T-helper 1 cell treated with Interleukin-12 subunit alpha and Interleukin-12 subunit beta and Interleukin-4 antibody, amounts not matched to agents 30 μg/mL and 1 μg/mL, for 36 hours (primary cell): Measurements from ENCODE around the gene PDIK1L.

Source experiments
- H3K27ac Mint-ChIP-seq: one replicate; pipeline ENCODE4 v1.8.0; 2021; ENCODE audit warnings: mild to moderate bottlenecking, mixed read lengths
- H3K27me3 Mint-ChIP-seq: one replicate; pipeline ENCODE4 v1.8.0; 2021; ENCODE audit warnings: low read depth, mixed read lengths
- H3K36me3 Mint-ChIP-seq: one replicate; pipeline ENCODE4 v1.8.0; 2021; ENCODE audit warnings: low read depth, mixed read lengths
- H3K4me1 Mint-ChIP-seq: one replicate; pipeline ENCODE4 v1.8.0; 2021; ENCODE audit warnings: low read depth, mixed read lengths
- H3K4me3 Mint-ChIP-seq: one replicate; pipeline ENCODE4 v1.8.0; 2021; ENCODE audit warnings: mild to moderate bottlenecking, moderate library complexity, mixed read lengths
- H3K9me3 Mint-ChIP-seq: one replicate; pipeline ENCODE4 v1.8.0; 2021; ENCODE audit warnings: mixed read lengths

PDIK1L gene

DNA sequence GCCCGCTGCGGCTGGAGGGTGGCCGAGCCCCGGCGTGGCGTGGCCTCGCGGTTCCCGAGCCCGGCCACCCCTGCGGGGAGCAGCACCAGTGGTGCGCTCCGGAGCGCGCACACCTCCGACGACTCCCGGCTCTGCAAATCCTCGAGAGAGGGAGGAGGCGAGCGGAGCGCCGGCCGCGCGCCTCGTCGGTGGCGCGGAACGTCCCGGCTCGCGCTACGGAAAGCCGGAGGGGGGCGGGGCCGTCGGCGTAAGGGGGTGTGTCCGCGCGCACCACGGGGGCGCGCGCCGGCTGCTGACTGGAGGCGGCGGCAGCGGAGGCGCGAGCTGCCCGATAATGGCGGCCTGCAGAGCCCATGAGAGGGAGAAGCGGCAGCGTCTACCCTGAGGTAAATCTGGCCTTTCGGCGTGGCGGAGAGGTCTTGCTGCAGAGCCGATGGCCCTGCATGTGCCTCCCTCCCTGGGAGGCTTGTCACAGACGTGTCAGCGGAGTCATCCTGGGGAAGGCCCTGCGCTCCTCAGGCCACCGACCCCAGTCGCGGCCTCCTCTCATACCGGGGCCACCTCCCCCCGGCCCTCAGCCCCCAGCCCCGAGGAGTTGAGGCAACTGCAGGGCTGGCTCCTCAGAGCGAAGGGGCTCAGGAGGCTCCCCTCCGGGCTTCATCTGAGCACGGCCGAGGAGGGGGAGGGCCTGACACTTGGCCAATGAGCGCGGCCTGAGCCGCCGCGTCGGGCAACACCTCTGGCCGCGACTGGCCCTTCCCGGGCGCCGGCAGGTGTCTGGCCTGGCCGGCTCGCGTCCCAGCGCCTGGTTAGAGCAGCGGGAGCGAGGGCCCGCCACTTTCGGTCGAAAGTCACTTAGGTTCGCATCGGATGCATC is at the start of gene PDIK1L:
Gene PDIK1L (plus strand): TSS at position 295 of the 877 bp plus-strand sequence. CDS start 2,485 bp downstream, outside the sequence.
- Mint-ChIP-seq H3K9me3 (no peaks in the 10 kb centered on the region), H3K27ac (peak within 1 kb of the TSS; percentile 92), H3K4me1 (peaks cover 27% of the 10 kb centered on the region), H3K4me3 (peak within 1 kb of the TSS; percentile 97), H3K36me3 (peaks cover 6% of the 10 kb centered on the region), H3K27me3 (no peaks in the 10 kb centered on the region)

DNA sequence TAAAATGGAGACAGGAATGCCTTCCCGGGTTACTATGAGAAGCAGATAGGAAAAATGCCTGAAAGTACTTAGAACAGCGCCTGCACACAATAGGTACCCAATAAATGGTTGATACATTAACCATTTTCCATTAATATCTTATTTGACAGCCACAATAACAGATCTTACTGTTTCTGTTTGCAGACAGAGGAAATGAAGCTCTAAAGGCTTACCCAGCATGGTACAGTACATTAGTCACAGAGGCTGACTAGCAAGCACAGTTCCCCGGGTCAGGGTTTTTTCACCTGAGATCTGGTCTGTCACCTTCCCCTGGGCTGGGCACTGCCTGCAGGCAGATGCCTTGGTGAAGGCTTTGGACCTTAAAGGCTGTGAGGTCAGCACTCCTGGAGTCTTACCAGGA is 47.1 kb upstream of the PDIK1L start:
- no peak overlapping the region for H3K4me3 Mint-ChIP-seq
- H3K27ac Mint-ChIP-seq: no peak overlapping the region
- no peaks in the 10 kb centered on the region for H3K9me3 Mint-ChIP-seq
- no peaks in the 10 kb centered on the region for H3K4me1 Mint-ChIP-seq
- H3K27me3 Mint-ChIP-seq: peaks cover 33% of the 10 kb centered on the region
- H3K36me3 Mint-ChIP-seq: no peaks in the 10 kb centered on the region

DNA sequence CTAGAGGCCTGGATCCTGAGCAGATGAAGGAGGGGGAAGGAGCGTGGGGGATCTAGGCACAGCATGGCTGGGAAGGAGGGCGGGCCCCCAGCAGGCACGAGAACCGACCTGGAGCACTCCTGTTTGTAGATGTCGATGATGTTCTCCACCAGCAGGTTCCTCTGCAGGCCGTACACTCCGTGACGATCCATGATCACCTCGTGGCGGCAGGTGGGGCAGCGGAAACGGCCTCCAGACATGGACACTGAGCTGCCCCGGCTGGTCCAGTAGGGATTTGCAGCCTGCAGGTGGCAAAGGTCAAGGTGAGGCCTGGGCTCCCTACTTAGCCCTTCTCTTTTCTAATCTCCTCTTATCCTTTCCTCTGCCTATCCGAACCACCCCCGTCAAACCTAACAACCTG is 45.5 kb upstream of the PDIK1L start:
- H3K9me3 Mint-ChIP-seq: no peaks in the 10 kb centered on the region
- no peak overlapping the region for H3K27ac Mint-ChIP-seq
- H3K27me3 Mint-ChIP-seq: peaks cover 46% of the 10 kb centered on the region
- H3K4me3 Mint-ChIP-seq: no peak overlapping the region
- H3K4me1 Mint-ChIP-seq: no peaks in the 10 kb centered on the region
- no peaks in the 10 kb centered on the region for H3K36me3 Mint-ChIP-seq

DNA sequence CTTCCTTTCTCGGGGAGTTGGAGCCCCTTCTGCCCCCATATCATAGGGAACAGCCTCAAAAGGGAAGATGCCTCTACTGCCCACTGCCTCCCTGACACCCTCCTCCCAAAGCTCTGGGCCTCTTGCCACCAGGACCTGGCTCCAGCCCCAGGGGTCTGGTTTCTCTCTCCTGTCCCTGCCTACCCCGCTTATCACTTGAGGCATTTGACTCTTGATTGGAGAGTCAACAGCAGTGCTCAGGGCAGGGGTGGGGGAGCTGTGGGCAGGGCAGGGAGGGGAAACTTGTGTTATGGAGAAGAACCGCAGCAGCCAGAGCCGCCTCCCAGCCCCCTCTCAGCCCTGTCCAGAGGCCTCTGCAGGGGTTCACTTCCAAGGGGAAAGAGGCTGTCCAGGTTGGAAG is 44.8 kb upstream of the PDIK1L start:
- Mint-ChIP-seq H3K4me1 (no peaks in the 10 kb centered on the region), H3K27me3 (peaks cover 46% of the 10 kb centered on the region), H3K9me3 (no peaks in the 10 kb centered on the region), H3K27ac (no peak overlapping the region), H3K36me3 (no peaks in the 10 kb centered on the region), H3K4me3 (no peak overlapping the region)

DNA sequence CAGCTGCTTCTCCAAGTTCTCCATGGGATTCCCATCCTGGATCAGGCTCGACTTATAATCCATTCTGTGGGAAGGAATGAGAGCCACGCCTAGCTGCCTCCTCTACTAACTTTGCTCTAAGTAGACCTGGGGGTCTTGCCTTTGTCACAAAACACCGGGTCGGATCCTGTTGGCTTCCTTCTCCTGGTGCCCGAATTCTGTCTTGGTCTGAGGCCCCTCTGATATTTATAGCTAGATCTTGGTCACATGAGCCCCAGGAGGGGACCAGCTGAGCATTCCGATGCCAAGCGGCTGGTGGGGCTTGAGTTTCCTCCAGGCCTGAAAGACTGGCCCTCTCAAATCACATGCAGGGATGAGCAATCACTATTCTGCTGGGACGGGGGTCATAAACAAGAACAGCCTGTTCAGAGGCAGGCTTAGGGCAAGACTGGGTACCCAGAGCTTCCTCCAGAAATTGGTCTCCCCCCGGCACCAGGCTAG is 44.2 kb upstream of the PDIK1L start, which contains the start of gene TRIM63:
Gene TRIM63 (minus strand): TSS at position 199 of the 480 bp plus-strand sequence. CDS start 136 bp downstream, at position 63.
- H3K27me3 Mint-ChIP-seq: peaks cover 50% of the 10 kb centered on the region

DNA sequence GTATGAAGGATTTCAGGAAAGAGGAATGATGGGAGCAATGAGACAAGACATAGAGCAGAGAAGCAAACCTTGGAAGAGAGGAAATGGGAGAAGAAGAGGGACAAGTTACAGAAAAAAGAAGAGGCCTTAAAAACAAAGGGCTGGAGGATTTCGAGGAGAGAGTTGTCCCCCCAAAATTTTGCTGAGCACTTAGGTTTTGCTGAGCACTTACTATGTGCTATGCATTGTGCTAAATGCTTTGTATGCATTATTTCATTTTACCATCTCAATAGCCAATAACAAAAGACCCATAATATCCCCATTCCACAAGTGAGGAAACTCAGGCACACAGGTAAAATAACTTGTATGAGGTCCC is 41.7 kb upstream of the PDIK1L start:
- Mint-ChIP-seq H3K36me3 (no peaks in the 10 kb centered on the region), H3K9me3 (no peaks in the 10 kb centered on the region), H3K4me3 (no peak overlapping the region), H3K4me1 (no peaks in the 10 kb centered on the region), H3K27ac (no peak overlapping the region), H3K27me3 (peaks cover 61% of the 10 kb centered on the region)

More for the DNA sequence above, 44.2 kb upstream of the PDIK1L start, which contains the start of gene TRIM63:
- H3K36me3 Mint-ChIP-seq: no peaks in the 10 kb centered on the region
- H3K9me3 Mint-ChIP-seq: no peaks in the 10 kb centered on the region
- no peak within 1 kb of the TSS for H3K27ac Mint-ChIP-seq
- H3K4me1 Mint-ChIP-seq: no peaks in the 10 kb centered on the region
- no peak within 1 kb of the TSS for H3K4me3 Mint-ChIP-seq

DNA sequence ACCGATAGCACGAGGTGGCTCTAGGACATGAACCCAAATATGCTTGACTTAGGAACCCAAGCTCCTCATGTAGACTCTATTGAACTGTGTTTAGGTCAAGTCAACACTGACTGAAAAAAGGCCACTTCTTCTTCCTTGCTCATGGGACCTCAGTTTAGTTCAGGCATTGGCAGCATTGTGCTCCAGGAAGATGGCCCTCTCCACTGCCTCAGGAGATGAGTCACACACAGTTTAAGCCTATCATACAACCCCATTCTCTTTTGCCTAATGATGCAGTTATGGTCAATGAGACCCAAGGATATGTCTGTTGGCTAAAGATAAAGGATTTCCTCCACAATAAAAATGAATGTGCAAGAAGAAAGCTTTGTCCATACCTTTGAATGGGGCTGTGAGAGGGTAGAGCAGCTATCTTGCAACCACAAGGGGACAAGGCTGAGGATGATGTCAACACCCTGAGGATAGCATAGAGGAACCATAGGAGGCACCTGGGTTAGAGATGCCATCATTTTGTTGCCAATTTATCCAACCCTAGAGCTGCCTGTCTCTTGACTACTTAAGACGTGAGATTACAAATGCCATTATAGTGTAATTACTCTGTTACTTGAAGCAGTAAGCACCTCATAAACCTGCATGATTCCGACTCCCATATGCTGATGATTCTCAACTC is 41.2 kb upstream of the PDIK1L start:
- peaks cover 61% of the 10 kb centered on the region for H3K27me3 Mint-ChIP-seq
- H3K36me3 Mint-ChIP-seq: no peaks in the 10 kb centered on the region
- H3K9me3 Mint-ChIP-seq: no peaks in the 10 kb centered on the region
- H3K4me1 Mint-ChIP-seq: peaks cover 1% of the 10 kb centered on the region
- H3K27ac Mint-ChIP-seq: no peak overlapping the region
- H3K4me3 Mint-ChIP-seq: no peak overlapping the region

DNA sequence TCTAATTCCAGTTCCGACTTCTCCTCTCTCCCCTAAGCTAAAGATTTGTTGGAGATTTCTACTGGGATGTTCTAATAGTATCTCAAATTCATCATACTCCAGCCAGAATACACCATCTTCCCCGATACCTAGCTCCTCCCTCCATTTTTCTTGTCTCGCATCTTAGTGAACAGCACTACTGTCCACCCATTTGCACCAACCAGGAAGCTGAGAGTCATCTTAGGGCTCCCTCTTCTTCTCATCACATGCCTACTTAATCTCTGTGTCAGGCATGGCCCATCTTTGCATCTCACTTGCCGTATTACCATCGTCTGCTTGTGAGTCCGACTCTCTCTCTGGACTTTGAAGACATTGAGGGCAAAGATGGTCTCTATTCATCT is 40.7 kb upstream of the PDIK1L start:
- H3K27ac Mint-ChIP-seq: no peak overlapping the region
- H3K4me3 Mint-ChIP-seq: no peak overlapping the region
- H3K36me3 Mint-ChIP-seq: no peaks in the 10 kb centered on the region
- peaks cover 6% of the 10 kb centered on the region for H3K4me1 Mint-ChIP-seq
- peaks cover 56% of the 10 kb centered on the region for H3K27me3 Mint-ChIP-seq
- H3K9me3 Mint-ChIP-seq: no peaks in the 10 kb centered on the region

DNA sequence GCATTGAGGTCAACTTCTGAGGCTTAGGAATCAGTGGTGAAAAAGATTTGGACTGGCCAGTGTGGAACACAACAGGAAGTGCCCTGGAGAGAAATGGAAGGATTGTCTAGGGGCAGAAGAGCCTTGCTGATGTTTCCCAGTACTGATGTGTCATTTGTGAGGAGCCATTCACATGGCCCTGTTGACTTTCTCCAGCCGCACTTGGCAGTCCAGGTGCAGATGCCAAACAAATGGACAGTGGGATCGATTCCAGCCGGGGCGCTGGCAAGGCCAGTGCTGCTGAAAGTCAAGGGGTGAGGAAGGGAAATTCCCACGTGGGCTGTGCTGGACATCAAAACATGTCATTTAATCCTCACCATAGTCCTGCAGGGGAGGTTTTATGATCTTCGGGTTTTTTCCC is 39.3 kb upstream of the PDIK1L start:
- Mint-ChIP-seq H3K27me3 (peaks cover 61% of the 10 kb centered on the region), H3K4me1 (peaks cover 11% of the 10 kb centered on the region), H3K9me3 (no peaks in the 10 kb centered on the region), H3K4me3 (no peak overlapping the region), H3K27ac (no peak overlapping the region), H3K36me3 (no peaks in the 10 kb centered on the region)

DNA sequence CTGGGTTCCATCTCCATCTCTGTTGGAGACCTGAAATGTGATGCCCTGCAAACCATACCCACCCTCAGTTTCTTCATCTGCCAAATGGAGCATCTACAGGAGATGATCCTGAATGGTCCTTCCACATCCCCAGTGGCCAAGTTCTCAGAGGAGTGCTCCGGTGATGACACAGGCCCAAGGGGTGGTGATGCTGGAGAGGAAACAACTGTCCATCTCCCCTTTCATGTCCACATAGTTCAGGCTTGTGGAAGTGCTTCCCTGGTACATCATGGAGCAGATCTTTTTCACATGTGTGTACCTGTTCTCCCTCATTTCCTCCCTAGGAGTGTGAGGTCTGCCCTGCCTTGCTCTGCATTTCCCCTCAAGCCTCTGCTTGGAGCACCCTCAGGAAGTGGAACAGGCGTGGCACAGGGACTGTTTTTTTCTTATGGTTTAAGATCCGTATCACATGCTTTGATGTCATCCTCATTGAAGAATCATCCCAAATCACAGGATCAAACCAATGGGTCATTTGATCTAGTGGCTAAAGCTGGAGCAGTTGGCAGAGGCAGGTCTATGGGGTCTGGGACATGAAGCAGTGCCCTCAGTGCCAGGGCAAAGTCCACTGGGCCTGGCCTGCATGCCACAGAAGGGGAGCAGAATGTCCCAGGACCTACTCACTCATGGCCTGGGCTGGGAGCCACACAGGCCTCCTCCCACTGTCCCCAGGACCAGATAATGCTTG is 36.0 kb upstream of the PDIK1L start:
- H3K36me3 Mint-ChIP-seq: no peaks in the 10 kb centered on the region
- H3K4me3 Mint-ChIP-seq: no peak overlapping the region
- no peak overlapping the region for H3K27ac Mint-ChIP-seq
- H3K9me3 Mint-ChIP-seq: no peaks in the 10 kb centered on the region
- peaks cover 44% of the 10 kb centered on the region for H3K27me3 Mint-ChIP-seq
- H3K4me1 Mint-ChIP-seq: peaks cover 11% of the 10 kb centered on the region

DNA sequence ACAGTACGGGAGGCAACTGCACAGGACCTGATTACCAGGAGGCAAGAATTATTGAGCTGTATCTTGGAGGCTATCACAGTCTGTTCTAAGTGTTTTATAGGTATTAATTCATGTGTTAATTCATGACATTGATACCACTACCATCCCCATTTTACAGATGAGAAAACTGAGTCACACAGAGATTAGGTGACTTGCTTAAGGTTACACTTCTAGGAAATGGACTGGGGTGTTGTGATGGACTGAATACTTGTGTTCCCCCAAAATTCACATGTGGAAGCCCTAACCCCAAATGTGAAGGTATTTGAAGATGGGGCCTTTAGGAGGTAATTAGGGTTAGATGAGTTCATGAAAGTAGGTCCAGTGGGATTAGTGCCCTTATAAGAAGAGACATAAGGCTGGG is 34.1 kb upstream of the PDIK1L start:
- no peaks in the 10 kb centered on the region for H3K36me3 Mint-ChIP-seq
- H3K4me1 Mint-ChIP-seq: peaks cover 11% of the 10 kb centered on the region
- H3K9me3 Mint-ChIP-seq: no peaks in the 10 kb centered on the region
- no peak overlapping the region for H3K27ac Mint-ChIP-seq
- no peak overlapping the region for H3K4me3 Mint-ChIP-seq
- H3K27me3 Mint-ChIP-seq: peaks cover 34% of the 10 kb centered on the region

DNA sequence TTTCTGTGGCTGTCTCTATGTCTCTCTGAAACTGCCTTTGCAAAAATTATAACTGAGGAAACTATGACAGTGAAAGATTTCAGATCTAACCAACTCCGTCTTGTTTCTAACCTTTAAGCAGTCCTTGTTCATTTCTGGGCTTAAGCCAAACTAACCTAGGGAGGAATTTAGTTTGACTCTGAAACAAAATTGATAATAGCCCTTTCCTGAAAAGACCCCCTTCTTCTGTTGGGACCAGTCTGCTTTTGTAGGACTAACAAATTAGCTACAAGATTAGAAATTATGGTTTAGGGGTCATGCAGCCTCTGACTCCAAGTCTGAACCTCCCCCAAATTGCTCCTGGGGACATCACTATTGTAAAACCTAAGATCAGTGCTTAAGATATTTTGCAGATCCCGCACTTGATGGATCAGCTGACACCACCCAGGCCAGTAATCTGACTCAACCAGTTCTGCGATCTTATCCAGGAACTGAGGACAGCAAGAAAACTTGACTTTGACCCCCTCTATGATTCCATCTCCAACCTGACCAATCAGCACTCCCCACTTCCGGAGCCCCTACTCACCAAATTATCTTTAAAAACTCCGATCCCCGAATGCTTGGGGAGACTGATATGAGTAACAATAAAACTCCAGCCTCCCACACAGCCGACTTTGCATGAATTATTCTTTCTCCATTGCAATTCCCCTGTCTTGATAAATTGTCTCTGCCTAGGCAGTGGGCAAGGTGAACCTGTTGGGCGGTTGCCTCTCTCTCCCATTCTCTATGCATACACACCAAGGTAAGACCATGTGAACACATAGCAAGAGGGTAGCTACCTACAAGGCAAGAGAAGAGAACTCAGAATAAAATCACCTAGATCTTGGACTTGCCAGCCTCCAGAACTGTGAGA is 33.1 kb upstream of the PDIK1L start:
- no peak overlapping the region for H3K27ac Mint-ChIP-seq
- no peaks in the 10 kb centered on the region for H3K36me3 Mint-ChIP-seq
- H3K9me3 Mint-ChIP-seq: no peaks in the 10 kb centered on the region
- peaks cover 24% of the 10 kb centered on the region for H3K27me3 Mint-ChIP-seq
- H3K4me3 Mint-ChIP-seq: no peak overlapping the region
- peaks cover 11% of the 10 kb centered on the region for H3K4me1 Mint-ChIP-seq

DNA sequence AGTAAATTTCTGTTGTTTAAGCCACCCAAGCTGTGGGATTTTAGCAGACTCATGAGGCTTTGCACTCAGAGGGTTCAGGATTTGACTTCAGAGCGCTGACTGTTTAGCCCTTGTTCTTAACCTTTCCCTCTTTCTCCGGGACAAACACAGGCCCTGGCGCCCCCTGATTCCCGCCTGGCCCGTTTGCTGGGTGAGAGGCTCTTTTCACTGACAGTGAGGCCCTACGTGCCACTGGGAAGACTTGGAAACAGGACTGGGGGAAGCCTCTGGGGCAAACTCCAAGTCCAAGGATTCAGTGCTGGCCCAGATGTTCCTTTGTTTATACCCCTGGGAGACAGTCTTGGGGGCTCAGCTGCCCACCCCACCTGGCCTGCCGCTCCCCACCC is 32.5 kb upstream of the PDIK1L start:
- Mint-ChIP-seq H3K27ac (no peak overlapping the region), H3K4me1 (peaks cover 11% of the 10 kb centered on the region), H3K9me3 (no peaks in the 10 kb centered on the region), H3K4me3 (no peak overlapping the region), H3K36me3 (no peaks in the 10 kb centered on the region), H3K27me3 (peaks cover 23% of the 10 kb centered on the region)
